ENCODE measurements around the gene PFDN4. TPM values are rescaled to one million over a fixed set of nuclear protein-coding genes. Genes with fewer than 3 reads are reported as not detected.

The PFDN4 gene
- total RNA-seq, 1 donor from 2014 or later, result 234 TPM

GRCh38 chr20:54199283-54199682 lies 8.6 kb upstream of the PFDN4 start:
- DNase-seq (ENCODE audit: low spot score in 2 of 2) (no peak), FAIRE-seq (no peak)

- DNase-seq (ENCODE audit: low spot score in 2 of 2) (peak; percentile 42 to 50), FAIRE-seq (peak; percentile 30)
Measured at GRCh38 chr20:54199721-54200176, 8.1 kb upstream of the PFDN4 start.

GRCh38 chr20:54200487-54201267 lies 7.2 kb upstream of the PFDN4 start:
- DNase-seq (ENCODE audit: low spot score in 2 of 2), result no peak
- FAIRE-seq, result no peak

GRCh38 chr20:54201268-54201846 lies 6.5 kb upstream of the PFDN4 start:
- no peak for FAIRE-seq
- DNase-seq (ENCODE audit: low spot score in 2 of 2), result no peak

GRCh38 chr20:54203281-54203680 lies 4.6 kb upstream of the PFDN4 start:
- DNase-seq (ENCODE audit: low spot score in 2 of 2) (no peak), FAIRE-seq (no peak)

GRCh38 chr20:54204063-54204462 lies 3.8 kb upstream of the PFDN4 start:
- DNase-seq (ENCODE audit: low spot score in 2 of 2) (no peak), FAIRE-seq (no peak)

GRCh38 chr20:54204481-54204880 lies 3.4 kb upstream of the PFDN4 start:
- no peak for DNase-seq (ENCODE audit: low spot score in 2 of 2)
- FAIRE-seq, result no peak

GRCh38 chr20:54205450-54205849 lies 2.4 kb upstream of the PFDN4 start:
- no peak for FAIRE-seq

GRCh38 chr20:54207053-54207742 lies 689 bp upstream of the PFDN4 start:
- DNase-seq (ENCODE audit: low spot score in 2 of 2) (no peak), FAIRE-seq (no peak)

More at GRCh38 chr20:54205450-54205849, 2.4 kb upstream of the PFDN4 start:
- DNase-seq (ENCODE audit: low spot score in 2 of 2), result no peak

- DNase-seq (ENCODE audit: low spot score in 2 of 2) (no peak), FAIRE-seq (no peak)
Measured at GRCh38 chr20:54208548-54209176, 775 bp downstream of the PFDN4 start.

GRCh38 chr20:54209216-54209813 lies 1.4 kb downstream of the PFDN4 start:
- no peak for DNase-seq (ENCODE audit: low spot score in 2 of 2)
- no peak for FAIRE-seq

GRCh38 chr20:54212226-54212625 lies 4.3 kb downstream of the PFDN4 start:
- FAIRE-seq (no peak), DNase-seq (ENCODE audit: low spot score in 2 of 2) (no peak)

GRCh38 chr20:54212871-54213270 lies 5.0 kb downstream of the PFDN4 start:
- FAIRE-seq (no peak), DNase-seq (ENCODE audit: low spot score in 2 of 2) (no peak)

GRCh38 chr20:54214566-54214965 lies 6.7 kb downstream of the PFDN4 start:
- FAIRE-seq (no peak), DNase-seq (ENCODE audit: low spot score in 2 of 2) (no peak)

GRCh38 chr20:54215157-54215789 lies 7.4 kb downstream of the PFDN4 start:
- no peak for FAIRE-seq
- DNase-seq (ENCODE audit: low spot score in 2 of 2), result no peak

- DNase-seq (ENCODE audit: low spot score in 2 of 2) (no peak), FAIRE-seq (no peak)
Measured at GRCh38 chr20:54217762-54218161, 9.9 kb downstream of the PFDN4 start.

- FAIRE-seq (no peak), DNase-seq (ENCODE audit: low spot score in 2 of 2) (no peak)
Measured at GRCh38 chr20:54218470-54218869, 10.6 kb downstream of the PFDN4 start.

- FAIRE-seq (peak; percentile 57), DNase-seq (ENCODE audit: low spot score in 2 of 2) (peak in 1 of 2 donors; percentile 32)
Measured at GRCh38 chr20:54219751-54220426, 12.0 kb downstream of the PFDN4 start.

- DNase-seq (ENCODE audit: low spot score in 2 of 2) (no peak), FAIRE-seq (no peak)
Measured at GRCh38 chr20:54220722-54221121, 12.8 kb downstream of the PFDN4 start.

- no peak for DNase-seq (ENCODE audit: low spot score in 2 of 2)
- no peak for FAIRE-seq
Measured at GRCh38 chr20:54221353-54221752, 13.5 kb downstream of the PFDN4 start.
